ENCODE data around the gene WDR75. TPM values are rescaled to one million over a fixed set of nuclear protein-coding genes. Genes with fewer than 3 reads are reported as not detected.

The WDR75 gene
- total and polyA plus RNA-seq, 2 of the 13 experiments (the other 11 are each of a cell fraction or from before 2014, with no cell fraction given), result 63.0 to 74.1 TPM

GRCh38 chr2:189440947-189441708 lies at the start of gene WDR75 (continued):
- TF ChIP-seq ZNF652 (CRISPR knock-in tag; IDR thresholded peaks at IDR 0.05; ENCODE audit: borderline replicate concordance, low read depth) (no peak), JARID2 (CRISPR knock-in tag; IDR thresholded peaks at IDR 0.05; ENCODE audit: insufficient replicate concordance) (peak; percentile 89), MYC (CRISPR knock-in tag; IDR thresholded peaks at IDR 0.05; ENCODE audit: borderline replicate concordance) (peak; percentile 95), EP300 (IDR thresholded peaks at IDR 0.05; ENCODE audit: low read depth in 2 of 2, low read length in 2 of 2) (peak in 1 of 2 experiments; percentile 52; a peak in 2 of 4 replicates), EP300 (CRISPR knock-in tag; IDR thresholded peaks at IDR 0.05; ENCODE audit: borderline replicate concordance) (no peak), ZNF460 (CRISPR knock-in tag; IDR thresholded peaks at IDR 0.05; ENCODE audit: borderline replicate concordance) (no peak), FOXA1 (IDR thresholded peaks at IDR 0.05) (no peak), FOXA1 (CRISPR knock-in tag; IDR thresholded peaks at IDR 0.05) (no peak), ZFP41 (CRISPR knock-in tag; IDR thresholded peaks at IDR 0.05; ENCODE audit: borderline replicate concordance) (peak; percentile 72; the same call in 1 of the 2 replicates), HOMEZ (CRISPR knock-in tag; IDR thresholded peaks at IDR 0.05; ENCODE audit: low read depth) (peak; percentile 76), KLF12 (CRISPR knock-in tag; IDR thresholded peaks at IDR 0.05; ENCODE audit: borderline replicate concordance) (peak; percentile 67; the same call in 1 of the 2 replicates), RBFOX2 (IDR thresholded peaks at IDR 0.05; ENCODE audit: low read depth, low read length) (peak; percentile 81), MTF1 (CRISPR knock-in tag; IDR thresholded peaks at IDR 0.05) (peak; percentile 82), ZBTB34 (CRISPR knock-in tag; IDR thresholded peaks at IDR 0.05) (peak; percentile 75; the same call in 1 of the 2 replicates), ZNF740 (CRISPR knock-in tag; IDR thresholded peaks at IDR 0.05) (peak; percentile 64), ZNF367 (CRISPR knock-in tag; IDR thresholded peaks at IDR 0.05; ENCODE audit: borderline replicate concordance) (no peak), ZNF614 (CRISPR knock-in tag; IDR thresholded peaks at IDR 0.05; ENCODE audit: borderline replicate concordance) (peak; percentile 38; the same call in 1 of the 2 replicates), ZNF33B (CRISPR knock-in tag; IDR thresholded peaks at IDR 0.05) (peak; percentile 76; the same call in 1 of the 2 replicates), MAFG (CRISPR knock-in tag; IDR thresholded peaks at IDR 0.05) (no peak), SRF (IDR thresholded peaks at IDR 0.05; ENCODE audit: low read depth, low read length) (no peak), ZNF609 (CRISPR knock-in tag; IDR thresholded peaks at IDR 0.05; ENCODE audit: borderline replicate concordance) (0 out of 2 replicates have a peak, but pooled peaks have one; percentile 17)
